ENCODE data around the gene FAM187B. TPM values are rescaled to one million over a fixed set of nuclear protein-coding genes. Genes with fewer than 3 reads are reported as not detected.

Gene FAM187B
- total RNA-seq, 1 experiment from 2014 or later: not detected

GRCh38 chr19:35206855-35207254, 21.7 kb downstream of the FAM187B start:
- Histone ChIP-seq H3K9me3 (ENCODE audit: control insufficient read depth in 1 of 2, insufficient read depth in 1 of 2, low read depth in 1 of 2, low read length in 2 of 2) (no peaks in the 10 kb centered on the region), H3K27me3 (ENCODE audit: insufficient read depth, low read length) (no peaks in the 10 kb centered on the region), H3K4me3 (replicated peaks in 1 of 2; ENCODE audit: low read depth in 1 of 2, low read length in 2 of 2) (no peak overlapping the region), H3K27ac (ENCODE audit: low read depth, low read length) (no peak overlapping the region), H3K9ac (ENCODE audit: low read length) (no peak overlapping the region), H3K4me2 (ENCODE audit: low read length) (no peak overlapping the region), H3K36me3 (ENCODE audit: control insufficient read depth in 1 of 2, insufficient read depth in 2 of 2, low read length in 2 of 2) (no peaks in the 10 kb centered on the region), H3K4me1 (ENCODE audit: control insufficient read depth in 1 of 2, insufficient read depth in 2 of 2, low read length in 2 of 2) (peaks cover 5 to 23% of the 10 kb centered on the region in 2 experiments; a peak in 2 of 4 replicates), H3K9me2 (ENCODE audit: insufficient read depth) (no peaks in the 10 kb centered on the region), H3K79me2 (ENCODE audit: insufficient read depth, low read length) (no peaks in the 10 kb centered on the region), H2AFZ (ENCODE audit: low read depth, low read length, poor library complexity, severe bottlenecking) (no peak overlapping the region), H4K20me1 (ENCODE audit: insufficient read depth) (no peaks in the 10 kb centered on the region)
- ChIA-PET POLR2A (no interaction called here), RAD21 (ENCODE audit: low non-redundant PET in 1 of 2, low total read pairs in 2 of 2, uncharacterized antibody in 2 of 2, unreplicated experiment in 2 of 2) (no interaction called here), CTCF (no interaction called here)
- TF ChIP-seq ZNF274 (IDR thresholded peaks at IDR 0.05; ENCODE audit: low read depth, low read length) (no peak), EZH2phosphoT487 (IDR thresholded peaks at IDR 0.05; ENCODE audit: borderline replicate concordance) (no peak), CTCF (IDR thresholded peaks at IDR 0.05 in 2 of 3, conservative IDR thresholded peaks at IDR 0.05 in 1 of 3; ENCODE audit: borderline replicate concordance in 1 of 3, insufficient read depth in 1 of 3, low read depth in 2 of 3, low read length in 2 of 3) (no peak), MAX (IDR thresholded peaks at IDR 0.05) (no peak)
- ATAC-seq (no peak), DNase-seq (ENCODE audit: low read depth, low spot score) (no peak)
- BruUV-seq (replicated peaks): no TSS peak
- intact Hi-C loops (cut with micrococcal nuclease): no loop called here

- Histone ChIP-seq H3K9me2 (ENCODE audit: insufficient read depth) (no peaks in the 10 kb centered on the region), H3K27me3 (ENCODE audit: insufficient read depth, low read length) (no peaks in the 10 kb centered on the region), H3K4me1 (ENCODE audit: control insufficient read depth in 1 of 2, insufficient read depth in 2 of 2, low read length in 2 of 2) (peaks cover 5 to 19% of the 10 kb centered on the region in 2 experiments; a peak in 2 of 4 replicates), H3K36me3 (ENCODE audit: control insufficient read depth in 1 of 2, insufficient read depth in 2 of 2, low read length in 2 of 2) (no peaks in the 10 kb centered on the region), H3K9ac (ENCODE audit: low read length) (no peak overlapping the region), H3K79me2 (ENCODE audit: insufficient read depth, low read length) (no peaks in the 10 kb centered on the region), H3K4me3 (replicated peaks in 1 of 2; ENCODE audit: low read depth in 1 of 2, low read length in 2 of 2) (no peak overlapping the region), H3K4me2 (ENCODE audit: low read length) (no peak overlapping the region), H3K9me3 (ENCODE audit: control insufficient read depth in 1 of 2, insufficient read depth in 1 of 2, low read depth in 1 of 2, low read length in 2 of 2) (no peaks in the 10 kb centered on the region), H2AFZ (ENCODE audit: low read depth, low read length, poor library complexity, severe bottlenecking) (no peak overlapping the region), H4K20me1 (ENCODE audit: insufficient read depth) (no peaks in the 10 kb centered on the region), H3K27ac (ENCODE audit: low read depth, low read length) (no peak overlapping the region)
- DNase-seq (ENCODE audit: low read depth, low spot score) (no peak), ATAC-seq (no peak)
- intact Hi-C loops (cut with micrococcal nuclease): no loop called here
- CTCF ChIA-PET: no interaction called here
- RAD21 ChIA-PET (ENCODE audit: low non-redundant PET in 1 of 2, low total read pairs in 2 of 2, uncharacterized antibody in 2 of 2, unreplicated experiment in 2 of 2): no interaction called here
- no peak for TF ChIP-seq TCF7L2 (IDR thresholded peaks at IDR 0.05; ENCODE audit: borderline replicate concordance, extremely low read depth, insufficient read depth, insufficient read length)
- TF ChIP-seq POLR2A (IDR thresholded peaks at IDR 0.05; ENCODE audit: borderline replicate concordance, extremely low read depth, insufficient read depth, insufficient read length): no peak
- no TSS peak for BruUV-seq (replicated peaks)
- POLR2A ChIA-PET: no interaction called here
These were observed 22.2 kb downstream of the FAM187B start for GRCh38 chr19:35206379-35206778.

All from HCT116 (cell line).